ENCODE data around the gene ADGRV1.

ADGRV1 gene

GRCh38 chr5:91150234-91150633, 591.6 kb downstream of the ADGRV1 start:
- no peak for TF ChIP-seq CTCF (IDR thresholded peaks at IDR 0.05; ENCODE audit: extremely low read depth, insufficient read depth, missing control alignments)
- DNase-seq (ENCODE audit: low spot score) = no peak
- in situ Hi-C loops (cut with MboI; ENCODE audit: low pct_unique_long_range_greater_than_20kb, low sequenced_read_pairs, unreplicated experiment) = no loop called here

- in situ Hi-C loops (cut with MboI; ENCODE audit: low pct_unique_long_range_greater_than_20kb, low sequenced_read_pairs, unreplicated experiment) = no loop called here
- no peak for TF ChIP-seq CTCF (IDR thresholded peaks at IDR 0.05; ENCODE audit: extremely low read depth, insufficient read depth, missing control alignments)
- no peak for DNase-seq (ENCODE audit: low spot score)
Measured at GRCh38 chr5:91150636-91151035, 592.0 kb downstream of the ADGRV1 start.

- in situ Hi-C loops (cut with MboI; ENCODE audit: low pct_unique_long_range_greater_than_20kb, low sequenced_read_pairs, unreplicated experiment) = no loop called here
- DNase-seq (ENCODE audit: low spot score) = no peak
- no peak for TF ChIP-seq CTCF (IDR thresholded peaks at IDR 0.05; ENCODE audit: extremely low read depth, insufficient read depth, missing control alignments)
Measured at GRCh38 chr5:91151947-91152346, 593.4 kb downstream of the ADGRV1 start.

- in situ Hi-C loops (cut with MboI; ENCODE audit: low pct_unique_long_range_greater_than_20kb, low sequenced_read_pairs, unreplicated experiment) = no loop called here
- no peak for TF ChIP-seq CTCF (IDR thresholded peaks at IDR 0.05; ENCODE audit: extremely low read depth, insufficient read depth, missing control alignments)
Measured at GRCh38 chr5:91154338-91154737, 595.7 kb downstream of the ADGRV1 start.

GRCh38 chr5:91155274-91155673, 596.7 kb downstream of the ADGRV1 start:
- in situ Hi-C loops (cut with MboI; ENCODE audit: low pct_unique_long_range_greater_than_20kb, low sequenced_read_pairs, unreplicated experiment) = no loop called here

More at GRCh38 chr5:91154338-91154737, 595.7 kb downstream of the ADGRV1 start:
- DNase-seq (ENCODE audit: low spot score) = no peak

GRCh38 chr5:91156242-91156641, 597.6 kb downstream of the ADGRV1 start:
- TF ChIP-seq CTCF (IDR thresholded peaks at IDR 0.05; ENCODE audit: extremely low read depth, insufficient read depth, missing control alignments) = no peak
- no peak for DNase-seq (ENCODE audit: low spot score)
- in situ Hi-C loops (cut with MboI; ENCODE audit: low pct_unique_long_range_greater_than_20kb, low sequenced_read_pairs, unreplicated experiment) = no loop called here

More at GRCh38 chr5:91155274-91155673, 596.7 kb downstream of the ADGRV1 start:
- no peak for TF ChIP-seq CTCF (IDR thresholded peaks at IDR 0.05; ENCODE audit: extremely low read depth, insufficient read depth, missing control alignments)
- DNase-seq (ENCODE audit: low spot score) = no peak

GRCh38 chr5:91158011-91158410, 599.4 kb downstream of the ADGRV1 start:
- in situ Hi-C loops (cut with MboI; ENCODE audit: low pct_unique_long_range_greater_than_20kb, low sequenced_read_pairs, unreplicated experiment) = no loop called here
- DNase-seq (ENCODE audit: low spot score) = no peak
- no peak for TF ChIP-seq CTCF (IDR thresholded peaks at IDR 0.05; ENCODE audit: extremely low read depth, insufficient read depth, missing control alignments)
